ENCODE results near the gene PCBP3.

- no peak for TF ChIP-seq CTCF (IDR thresholded peaks at IDR 0.05; ENCODE audit: insufficient read depth, low read length)
- no peak for TF ChIP-seq SPI1 (IDR thresholded peaks at IDR 0.05; ENCODE audit: borderline replicate concordance, low read depth)
- TF ChIP-seq POLR2AphosphoS5 (IDR thresholded peaks at IDR 0.05; ENCODE audit: low read depth) = no peak
Measured at GRCh38 chr21:45809421-45809820, 165.9 kb downstream of the PCBP3 start.
